Measurements from ENCODE around the gene ANKRD29. TPM values are rescaled to one million over a fixed set of nuclear protein-coding genes. Genes with fewer than 3 reads are reported as not detected.

ANKRD29 gene
- total and polyA plus RNA-seq, 9 of the 15 experiments (the other 6 are each of a cell fraction or from before 2014, with no cell fraction given) = 0.36 TPM; not detected in 8

DNA sequence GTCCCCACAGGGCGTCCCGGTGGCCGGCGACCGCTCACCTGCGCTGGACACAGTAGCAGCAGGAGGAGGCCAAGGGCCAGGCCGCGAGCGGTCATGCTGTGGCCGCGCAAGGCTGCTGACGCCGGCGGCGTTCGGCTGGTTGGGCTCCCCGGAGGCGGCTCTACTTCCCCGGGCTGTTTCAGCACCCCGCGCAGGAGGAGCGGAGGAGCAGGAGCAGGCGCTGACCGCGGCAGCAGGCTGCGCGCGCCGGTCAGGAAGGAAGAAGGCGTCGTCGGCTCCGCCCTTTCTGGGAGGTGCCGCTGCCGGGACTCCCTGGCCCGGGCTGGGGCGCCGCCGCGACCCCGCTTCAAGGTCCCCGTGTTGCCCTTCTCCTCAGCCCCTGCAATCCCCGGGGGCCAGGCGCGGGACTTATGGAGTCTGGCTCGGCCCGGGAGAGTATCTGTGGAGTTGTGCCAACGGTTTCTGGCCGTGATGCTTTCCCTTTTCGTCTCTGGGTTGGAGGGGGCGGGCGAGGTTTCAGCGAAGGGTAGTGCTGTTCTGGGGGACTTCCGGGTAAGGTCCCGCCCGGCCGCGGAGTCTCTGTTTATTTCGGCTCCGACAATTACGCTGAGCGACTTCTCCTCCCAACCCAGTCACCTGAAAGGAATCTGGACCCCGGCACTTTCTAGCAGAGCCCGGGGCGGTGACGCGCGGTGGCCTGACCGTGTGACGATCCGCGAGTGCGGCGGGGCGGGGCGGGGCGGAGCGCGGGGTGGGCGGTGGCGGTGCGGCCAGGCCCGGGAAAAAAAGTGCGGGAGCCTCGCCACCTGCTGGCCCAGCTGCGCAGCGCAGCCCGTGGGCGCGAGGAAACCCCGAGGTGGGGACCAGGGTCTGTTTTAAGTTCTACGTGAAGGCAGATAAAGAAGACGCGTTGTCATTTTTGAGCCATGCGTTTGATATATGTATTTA, 76.2 kb downstream of the ANKRD29 start, which contains the start of gene NPC1:
TSS of gene NPC1 (minus strand) at position 258 of the 948 bp plus-strand sequence. CDS start at position 95, 163 bp downstream.
- peak; percentile 97 for ATAC-seq
- H3K27me3 ChIP-seq (ENCODE audit: control insufficient read depth in 2 of 2, insufficient read depth in 2 of 2, low read length in 2 of 2) = peaks cover 10 to 19% of the 10 kb centered on the region in 2 experiments; a peak in 3 of 5 replicates
- peak within 1 kb of the TSS; percentile 93 to 94 for H3K9ac ChIP-seq (ENCODE audit: insufficient read depth in 1 of 2, low read depth in 2 of 2, low read length in 2 of 2)
- H3K4me3 ChIP-seq = peak within 1 kb of the TSS; percentile 93
- H4K20me1 ChIP-seq (replicated peaks; ENCODE audit: control insufficient read depth, insufficient read depth, low read length) = no peaks in the 10 kb centered on the region
- intact Hi-C loops (cut with micrococcal nuclease) = loop anchor here (1.0 to 10.0 kb wide), 5 partner anchors 46 to 452 kb away; partner anchors contain the start of gene CABLES1
- FAIRE-seq = peak; percentile 60
- ChIA-PET POLR2A (interaction anchor here (0.6 to 1.5 kb wide), 4 partner anchors 8 to 439 kb away, joined by 3 to 5 read pairs (median 3); no protein-coding TSS in a partner anchor), CTCF (ENCODE audit: low intra/inter-chr PET ratio) (interaction anchor here (0.6 to 3.3 kb wide), 5 partner anchors 71 to 768 kb away, joined by 3 to 24 read pairs (median 6); no protein-coding TSS in a partner anchor)
- H2AFZ ChIP-seq (ENCODE audit: low read depth, low read length) = peak within 1 kb of the TSS; percentile 99
- DNase-seq (ENCODE audit: extremely low read depth in 1 of 4, low spot score in 3 of 4) = peak; percentile 93 to 97 (median 94)
- BruUV-seq (replicated peaks) = TSS peak; percentile 90
- in situ Hi-C loops (cut with MboI) = loop anchor here (5.0 kb wide), 1 partner anchor 69 kb away; no protein-coding TSS in a partner anchor
- peaks cover 8 to 11% of the 10 kb centered on the region in 2 experiments; a peak in 4 of 5 replicates for H3K4me1 ChIP-seq (replicated peaks in 1 of 2; ENCODE audit: control insufficient read depth in 2 of 2, insufficient read depth in 2 of 2, low read length in 2 of 2)
- H3K27ac ChIP-seq (ENCODE audit: extremely low read depth, low read depth, low read length) = peak within 1 kb of the TSS; percentile 97
- no peaks in the 10 kb centered on the region for H3K9me3 ChIP-seq (replicated peaks; ENCODE audit: control insufficient read depth, insufficient read depth, low read depth, low read length)
- peaks cover 4% of the 10 kb centered on the region; the same call in 1 of the 3 replicates for H3K36me3 ChIP-seq (ENCODE audit: control insufficient read depth, insufficient read depth, low read length)
- WGBS (ENCODE audit: insufficient coverage, low coverage, missing lambda C conversion rate) = 1% methylated on average over 67 of the region's 95 CpGs
- peaks cover 37% of the 10 kb centered on the region for H3K79me2 ChIP-seq (ENCODE audit: control insufficient read depth, insufficient read depth, low read length)
- H3K4me2 ChIP-seq (ENCODE audit: insufficient read depth, low read length) = peak within 1 kb of the TSS; percentile 94
- H3K9me1 ChIP-seq (ENCODE audit: control insufficient read depth, insufficient read depth, low read length) = no peaks in the 10 kb centered on the region
- TF ChIP-seq TAF1 (IDR thresholded peaks at IDR 0.05; ENCODE audit: control insufficient read depth, extremely low read depth, insufficient read depth, low read length, severe bottlenecking) = peak; percentile 85
- TF ChIP-seq, protein P1, sequence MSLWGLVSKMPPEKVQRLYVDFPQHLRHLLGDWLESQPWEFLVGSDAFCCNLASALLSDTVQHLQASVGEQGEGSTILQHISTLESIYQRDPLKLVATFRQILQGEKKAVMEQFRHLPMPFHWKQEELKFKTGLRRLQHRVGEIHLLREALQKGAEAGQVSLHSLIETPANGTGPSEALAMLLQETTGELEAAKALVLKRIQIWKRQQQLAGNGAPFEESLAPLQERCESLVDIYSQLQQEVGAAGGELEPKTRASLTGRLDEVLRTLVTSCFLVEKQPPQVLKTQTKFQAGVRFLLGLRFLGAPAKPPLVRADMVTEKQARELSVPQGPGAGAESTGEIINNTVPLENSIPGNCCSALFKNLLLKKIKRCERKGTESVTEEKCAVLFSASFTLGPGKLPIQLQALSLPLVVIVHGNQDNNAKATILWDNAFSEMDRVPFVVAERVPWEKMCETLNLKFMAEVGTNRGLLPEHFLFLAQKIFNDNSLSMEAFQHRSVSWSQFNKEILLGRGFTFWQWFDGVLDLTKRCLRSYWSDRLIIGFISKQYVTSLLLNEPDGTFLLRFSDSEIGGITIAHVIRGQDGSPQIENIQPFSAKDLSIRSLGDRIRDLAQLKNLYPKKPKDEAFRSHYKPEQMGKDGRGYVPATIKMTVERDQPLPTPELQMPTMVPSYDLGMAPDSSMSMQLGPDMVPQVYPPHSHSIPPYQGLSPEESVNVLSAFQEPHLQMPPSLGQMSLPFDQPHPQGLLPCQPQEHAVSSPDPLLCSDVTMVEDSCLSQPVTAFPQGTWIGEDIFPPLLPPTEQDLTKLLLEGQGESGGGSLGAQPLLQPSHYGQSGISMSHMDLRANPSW (CRISPR knock-in tag; IDR thresholded peaks at IDR 0.05) = 0 out of 2 replicates have a peak, but pooled peaks have one; percentile 52
- peak; percentile 45 for TF ChIP-seq ZFP36 (IDR thresholded peaks at IDR 0.05; ENCODE audit: low read depth, low read length, partially characterized antibody)
- peak; percentile 95 for TF ChIP-seq POLR2G (IDR thresholded peaks at IDR 0.05; ENCODE audit: low read depth, low read length)
- TF ChIP-seq PHB2 (IDR thresholded peaks at IDR 0.05; ENCODE audit: low read depth) = no peak
- peak; percentile 42; the same call in 1 of the 2 replicates for TF ChIP-seq ZNF589 (CRISPR knock-in tag; IDR thresholded peaks at IDR 0.05; ENCODE audit: low read depth)
- 0 out of 2 replicates have a peak, but pooled peaks have one; percentile 44 for TF ChIP-seq RBM34 (IDR thresholded peaks at IDR 0.05; ENCODE audit: borderline replicate concordance, insufficient read depth, low read length)
- TF ChIP-seq KAT7 (CRISPR knock-in tag; IDR thresholded peaks at IDR 0.05; ENCODE audit: borderline replicate concordance) = peak; percentile 72; the same call in 1 of the 2 replicates
- TF ChIP-seq EGR1 (conservative IDR thresholded peaks at IDR 0.05) = peak; percentile 63
- TF ChIP-seq SAP30 (IDR thresholded peaks at IDR 0.05; ENCODE audit: borderline replicate concordance, insufficient read depth, low read depth, low read length, poor library complexity, severe bottlenecking) = peak; percentile 90
- TF ChIP-seq, protein P2, sequence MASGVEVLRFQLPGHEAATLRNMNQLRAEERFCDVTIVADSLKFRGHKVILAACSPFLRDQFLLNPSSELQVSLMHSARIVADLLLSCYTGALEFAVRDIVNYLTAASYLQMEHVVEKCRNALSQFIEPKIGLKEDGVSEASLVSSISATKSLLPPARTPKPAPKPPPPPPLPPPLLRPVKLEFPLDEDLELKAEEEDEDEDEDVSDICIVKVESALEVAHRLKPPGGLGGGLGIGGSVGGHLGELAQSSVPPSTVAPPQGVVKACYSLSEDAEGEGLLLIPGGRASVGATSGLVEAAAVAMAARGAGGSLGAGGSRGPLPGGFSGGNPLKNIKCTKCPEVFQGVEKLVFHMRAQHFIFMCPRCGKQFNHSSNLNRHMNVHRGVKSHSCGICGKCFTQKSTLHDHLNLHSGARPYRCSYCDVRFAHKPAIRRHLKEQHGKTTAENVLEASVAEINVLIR (CRISPR knock-in tag; IDR thresholded peaks at IDR 0.05) = peak; percentile 51; the same call in 1 of the 2 replicates
- TF ChIP-seq ZBTB7A (IDR thresholded peaks at IDR 0.05; ENCODE audit: borderline replicate concordance, control insufficient read depth, low read depth, low read length) = peak; percentile 82
- TF ChIP-seq, protein P3, sequence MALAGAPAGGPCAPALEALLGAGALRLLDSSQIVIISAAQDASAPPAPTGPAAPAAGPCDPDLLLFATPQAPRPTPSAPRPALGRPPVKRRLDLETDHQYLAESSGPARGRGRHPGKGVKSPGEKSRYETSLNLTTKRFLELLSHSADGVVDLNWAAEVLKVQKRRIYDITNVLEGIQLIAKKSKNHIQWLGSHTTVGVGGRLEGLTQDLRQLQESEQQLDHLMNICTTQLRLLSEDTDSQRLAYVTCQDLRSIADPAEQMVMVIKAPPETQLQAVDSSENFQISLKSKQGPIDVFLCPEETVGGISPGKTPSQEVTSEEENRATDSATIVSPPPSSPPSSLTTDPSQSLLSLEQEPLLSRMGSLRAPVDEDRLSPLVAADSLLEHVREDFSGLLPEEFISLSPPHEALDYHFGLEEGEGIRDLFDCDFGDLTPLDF (CRISPR knock-in tag; IDR thresholded peaks at IDR 0.05) = peak; percentile 86; the same call in 1 of the 2 replicates
